Measurements from ENCODE around the gene ISYNA1.
A peak's percentile ranks its signal among the peaks of the same experiment; 100 is the strongest.

- TF ChIP-seq JUN (IDR thresholded peaks at IDR 0.05; ENCODE audit: borderline replicate concordance, insufficient read depth, insufficient read length, low read depth) (no peak), MAX (IDR thresholded peaks at IDR 0.05; ENCODE audit: insufficient read depth, insufficient read length) (no peak), CTCF (IDR thresholded peaks at IDR 0.05; ENCODE audit: extremely low read depth in 1 of 2, insufficient read depth in 1 of 2, low read depth in 1 of 2, low read length in 2 of 2) (peak; percentile 97 to 99), POLR2AphosphoS5 (IDR thresholded peaks at IDR 0.05; ENCODE audit: insufficient read depth, low read depth, low read length) (no peak), FOS (IDR thresholded peaks at IDR 0.05; ENCODE audit: borderline replicate concordance, insufficient read depth, low read length) (no peak), POLR2A (IDR thresholded peaks at IDR 0.05; ENCODE audit: low read depth, low read length) (no peak), EZH2 (IDR thresholded peaks at IDR 0.05; ENCODE audit: borderline replicate concordance, low read depth, low read length, severe bottlenecking) (no peak), MYC (IDR thresholded peaks at IDR 0.05; ENCODE audit: low read depth, low read length) (no peak), GATA2 (IDR thresholded peaks at IDR 0.05; ENCODE audit: insufficient read depth, insufficient read length, low read depth, low read length) (no peak)
Measured at GRCh38 chr19:18450931-18451836, 13.3 kb upstream of the ISYNA1 start.
